SK-N-SH treated with all-trans-retinoic acid at 6 μM for 48 hours (cell line): ENCODE results near the gene IGF1R.

Source experiments
- ATAC-seq: fragments of 200-7000 bp; cut with Tn5 transposase; 3 replicates; pipeline ENCODE4 v1.9.1; 2020; ENCODE audit warnings: mild to moderate bottlenecking, moderate library complexity
- BACH2 ChIP-seq: fragments of 250-450 bp; sonication (Bioruptor Pico); IDR thresholded peaks from 2 replicates; pipeline ENCODE4 v1.9.0; 2021; ENCODE audit warnings: mild to moderate bottlenecking, borderline replicate concordance
- CSDC2 ChIP-seq: fragments of 250-450 bp; sonication (Bioruptor Pico); IDR thresholded peaks from 2 replicates; pipeline ENCODE4 v1.5.0; 2020; ENCODE audit warnings: mild to moderate bottlenecking, moderate library complexity
- CSRNP3 ChIP-seq: fragments of 250-450 bp; sonication (Bioruptor Pico); IDR thresholded peaks from 2 replicates; pipeline ENCODE4 v1.5.1; 2021; ENCODE audit warnings: mild to moderate bottlenecking, moderate library complexity
- ESRRG ChIP-seq: fragments of 250-450 bp; sonication (Bioruptor Pico); IDR thresholded peaks from 2 replicates; pipeline ENCODE4 v1.6.1; 2021; ENCODE audit warnings: mild to moderate bottlenecking
- GLIS3 ChIP-seq: fragments of 250-450 bp; sonication (Bioruptor Pico); IDR thresholded peaks from 2 replicates; pipeline ENCODE4 v1.5.0; 2020; ENCODE audit warnings: mild to moderate bottlenecking, moderate library complexity
- ISL1 ChIP-seq: fragments of 250-450 bp; sonication (Bioruptor Pico); IDR thresholded peaks from 2 replicates; pipeline ENCODE4 v2.1.2; 2022; ENCODE audit warnings: mild to moderate bottlenecking, moderate library complexity
- OSR1 ChIP-seq: fragments of 250-450 bp; sonication (Bioruptor Pico); IDR thresholded peaks from 2 replicates; pipeline ENCODE4 v1.8.0; 2022; ENCODE audit warnings: moderate library complexity, mild to moderate bottlenecking, inconsistent platforms
- PATZ1 ChIP-seq: fragments of 250-450 bp; sonication (Bioruptor Pico); IDR thresholded peaks from 2 replicates; pipeline ENCODE4 v1.8.0; 2020; ENCODE audit warnings: mild to moderate bottlenecking, moderate library complexity, borderline replicate concordance
- POU6F1 ChIP-seq: fragments of 250-450 bp; sonication (Bioruptor Pico); IDR thresholded peaks from 2 replicates; pipeline ENCODE4 v1.8.0; 2021; ENCODE audit warnings: low read depth, mild to moderate bottlenecking, moderate library complexity, borderline replicate concordance
- RARB ChIP-seq: fragments of 250-450 bp; sonication (Bioruptor Pico); IDR thresholded peaks from 2 replicates; pipeline ENCODE4 v1.8.0; 2021; ENCODE audit warnings: mild to moderate bottlenecking, moderate library complexity
- SNAI2 ChIP-seq: fragments of 250-450 bp; sonication (Bioruptor Pico); IDR thresholded peaks from 2 replicates; pipeline ENCODE4 v1.5.0; 2020; ENCODE audit warnings: mild to moderate bottlenecking, moderate library complexity
- TCF4 ChIP-seq: fragments of 250-450 bp; sonication (Bioruptor Pico); IDR thresholded peaks from 2 replicates; pipeline ENCODE4 v1.8.0; 2021; ENCODE audit warnings: mild to moderate bottlenecking, moderate library complexity, borderline replicate concordance
- TOX ChIP-seq: fragments of 250-450 bp; sonication (Bioruptor Pico); IDR thresholded peaks from 2 replicates; pipeline ENCODE4 v1.8.0; 2021; ENCODE audit warnings: mild to moderate bottlenecking, moderate library complexity, borderline replicate concordance
- TSHZ2 ChIP-seq: fragments of 250-450 bp; sonication (Bioruptor Pico); IDR thresholded peaks from 2 replicates; pipeline ENCODE4 v1.5.0; 2020; ENCODE audit warnings: mild to moderate bottlenecking, moderate library complexity
- ZC3H10 ChIP-seq: fragments of 250-450 bp; sonication (Bioruptor Pico); IDR thresholded peaks from 2 replicates; pipeline ENCODE4 v1.5.1; 2021; ENCODE audit warnings: mild to moderate bottlenecking, moderate library complexity
- ZNF565 ChIP-seq: fragments of 450-650 bp; formaldehyde crosslinking; conservative IDR thresholded peaks from 2 replicates; pipeline ENCODE4 v1.5.0; 2020; ENCODE audit warnings: low read depth, mild to moderate bottlenecking, moderate library complexity
- ZNF70 ChIP-seq: fragments of 450-650 bp; formaldehyde crosslinking; IDR thresholded peaks from 2 replicates; pipeline ENCODE4 v1.5.0; 2020; ENCODE audit warnings: mild to moderate bottlenecking, moderate library complexity
- ZNF8 ChIP-seq: fragments of 450-650 bp; formaldehyde crosslinking; IDR thresholded peaks from 2 replicates; pipeline ENCODE4 v1.5.0; 2020; ENCODE audit warnings: mild to moderate bottlenecking, moderate library complexity
- TF ChIP-seq, protein P1 (sequence below): fragments of 250-450 bp; sonication (Bioruptor Pico); IDR thresholded peaks from 2 replicates; pipeline ENCODE4 v1.5.1; 2020; ENCODE audit warnings: low read depth, mild to moderate bottlenecking, moderate library complexity

The IGF1R gene

GRCh38 chr15:98903377-98904018, 255.2 kb downstream of the IGF1R start:
- peak; percentile 71 for ATAC-seq
- TF ChIP-seq GLIS3 (CRISPR knock-in tag) (no peak), ZNF70 (CRISPR knock-in tag) (no peak), CSDC2 (CRISPR knock-in tag) (0 out of 2 replicates have a peak, but pooled peaks have one; percentile 61), ISL1 (peak; percentile 58), TOX (no peak; the same call in 1 of the 2 replicates), TCF4 (no peak), OSR1 (CRISPR knock-in tag) (no peak)

GRCh38 chr15:98904544-98904943, 256.2 kb downstream of the IGF1R start:
- ATAC-seq, result peak; percentile 78

More at GRCh38 chr15:98904544-98904943, 256.2 kb downstream of the IGF1R start:
- TF ChIP-seq ZNF8 (CRISPR knock-in tag) (no peak), ESRRG (CRISPR knock-in tag) (no peak), BACH2 (CRISPR knock-in tag) (no peak), SNAI2 (no peak), TSHZ2 (CRISPR knock-in tag) (no peak), ZNF565 (CRISPR knock-in tag) (no peak), ZNF70 (CRISPR knock-in tag) (no peak), OSR1 (CRISPR knock-in tag) (no peak), ZC3H10 (CRISPR knock-in tag) (no peak), CSDC2 (CRISPR knock-in tag) (no peak), POU6F1 (CRISPR knock-in tag) (no peak), RARB (CRISPR knock-in tag) (no peak), CSRNP3 (CRISPR knock-in tag) (no peak), GLIS3 (CRISPR knock-in tag) (no peak), PATZ1 (no peak), ISL1 (no peak)
- TF ChIP-seq, protein P1, sequence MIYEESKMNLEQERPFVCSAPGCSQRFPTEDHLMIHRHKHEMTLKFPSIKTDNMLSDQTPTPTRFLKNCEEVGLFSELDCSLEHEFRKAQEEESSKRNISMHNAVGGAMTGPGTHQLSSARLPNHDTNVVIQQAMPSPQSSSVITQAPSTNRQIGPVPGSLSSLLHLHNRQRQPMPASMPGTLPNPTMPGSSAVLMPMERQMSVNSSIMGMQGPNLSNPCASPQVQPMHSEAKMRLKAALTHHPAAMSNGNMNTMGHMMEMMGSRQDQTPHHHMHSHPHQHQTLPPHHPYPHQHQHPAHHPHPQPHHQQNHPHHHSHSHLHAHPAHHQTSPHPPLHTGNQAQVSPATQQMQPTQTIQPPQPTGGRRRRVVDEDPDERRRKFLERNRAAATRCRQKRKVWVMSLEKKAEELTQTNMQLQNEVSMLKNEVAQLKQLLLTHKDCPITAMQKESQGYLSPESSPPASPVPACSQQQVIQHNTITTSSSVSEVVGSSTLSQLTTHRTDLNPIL, result no peak
